H1 (cell line): ENCODE measurements around the gene CLUH. TPM values are rescaled to one million over a fixed set of nuclear protein-coding genes. Genes with fewer than 3 reads are reported as not detected.
A peak's percentile ranks its signal among the peaks of the same experiment; 100 is the strongest.

ENCODE experiments used
- CTCF ChIA-PET: fragments of 300-600 bp; sonication (Branson Sonifier 250); formaldehyde crosslinking; loops from one replicate; lab custom pipeline; 2021; ENCODE audit not compliant: partially characterized antibody; lab: Charles Lee
- POLR2A ChIA-PET: fragments of 300-600 bp; sonication (Branson Sonifier 250); formaldehyde crosslinking; loops from one replicate; lab custom pipeline; 2021; ENCODE audit warnings: inconsistent platforms; ENCODE audit not compliant: partially characterized antibody; lab: Charles Lee
- DNase-seq, 2 experiments: peaks; one replicate each; pipeline versions ENCODE4 v3.0.0 to v3.0.0-alpha.2; 2010 to 2022; ENCODE audit warnings: low spot score in 2 of 2, low read depth in 1 of 2, mixed read lengths in 1 of 2
- FAIRE-seq: peaks from 2 replicates; lab custom pipeline; 2011; peaks lifted over from hg19 to GRCh38; lab: Jason Lieb, UNC
- H2AFZ ChIP-seq: 2 replicates; pipeline ENCODE4 v1.8.1; 2012; ENCODE audit warnings: low read length, inconsistent platforms
- H2AK5ac ChIP-seq: 2 replicates; pipeline ENCODE4 v1.6.1; 2013; ENCODE audit warnings: low read depth, low read length
- H2BK120ac ChIP-seq: replicated peaks from 2 replicates; pipeline ENCODE3; 2013; ENCODE audit warnings: low read depth, low read length, inconsistent platforms
- H2BK12ac ChIP-seq: 2 replicates; pipeline ENCODE4 v1.6.1; 2013; ENCODE audit warnings: low read depth, low read length
- H2BK15ac ChIP-seq: 2 replicates; pipeline ENCODE4 v1.6.1; 2013; ENCODE audit warnings: low read length
- H2BK20ac ChIP-seq: 2 replicates; pipeline ENCODE4 v1.6.1; 2013; ENCODE audit warnings: low read length
- H2BK5ac ChIP-seq: 2 replicates; pipeline ENCODE4 v1.6.1; 2013; ENCODE audit warnings: low read depth, low read length
- H3K14ac ChIP-seq: 2 replicates; pipeline ENCODE4 v1.6.1; 2013; ENCODE audit warnings: inconsistent platforms; ENCODE audit not compliant: insufficient read length
- H3K18ac ChIP-seq: 2 replicates; pipeline ENCODE4 v1.6.1; 2013; ENCODE audit warnings: low read length; ENCODE audit errors: extremely low read depth
- H3K23ac ChIP-seq: 2 replicates; pipeline ENCODE4 v1.6.1; 2013; ENCODE audit warnings: inconsistent platforms; ENCODE audit not compliant: insufficient read length
- H3K23me2 ChIP-seq: 2 replicates; pipeline ENCODE4 v1.6.1; 2013; ENCODE audit warnings: low read depth, low read length
- H3K27ac ChIP-seq: 2 replicates; pipeline ENCODE4 v1.6.1; 2011; ENCODE audit warnings: low read depth, low read length, inconsistent platforms
- H3K27me3 ChIP-seq, 4 experiments: replicated peaks in 1 of 4; 1 replicate in 1 of 4; 2 replicates in 3 of 4; pipeline versions ENCODE4 v1.6.1 to v1.8.1; 2011 to 2013; ENCODE audit warnings: low read length in 3 of 4, mild to moderate bottlenecking in 3 of 4, inconsistent platforms in 2 of 4, mixed read lengths in 2 of 4, moderate library complexity in 1 of 4; ENCODE audit not compliant: control insufficient read depth in 3 of 4, insufficient read depth in 3 of 4; ENCODE audit errors: extremely low read depth in 1 of 4
- H3K36me3 ChIP-seq, 4 experiments: 2 replicates each; pipeline versions ENCODE4 v1.6.1 to v1.8.1; 2011 to 2013; ENCODE audit warnings: mild to moderate bottlenecking in 4 of 4, low read length in 3 of 4, moderate library complexity in 2 of 4, control low read depth in 1 of 4, inconsistent platforms in 1 of 4; ENCODE audit not compliant: insufficient read depth in 4 of 4, control insufficient read depth in 2 of 4
- H3K4ac ChIP-seq: replicated peaks from 2 replicates; pipeline ENCODE3; 2013; ENCODE audit warnings: low read length, low read depth, mixed read lengths, inconsistent platforms; ENCODE audit not compliant: insufficient read length
- H3K4me1 ChIP-seq, 4 experiments: replicated peaks in 1 of 4; 1 replicate in 1 of 4; 2 replicates in 3 of 4; pipeline versions ENCODE4 v1.6.1 to v1.8.1; 2011 to 2013; ENCODE audit warnings: low read length in 3 of 4, inconsistent platforms in 2 of 4, mixed read lengths in 1 of 4; ENCODE audit not compliant: insufficient read depth in 4 of 4, control insufficient read depth in 3 of 4
- H3K4me2 ChIP-seq, 2 experiments: 2 replicates each; pipeline versions ENCODE4 v1.6.1 to v1.8.1; 2011 to 2013; ENCODE audit warnings: low read depth in 2 of 2, low read length in 2 of 2, control low read depth in 1 of 2, inconsistent platforms in 1 of 2, mild to moderate bottlenecking in 1 of 2; ENCODE audit not compliant: insufficient read depth in 1 of 2
- H3K4me3 ChIP-seq, 4 experiments: fragments of 200-600, 300-600 bp in 1 of 4; sonication (generic), shearing (Covaris generic), sonication (Bioruptor Twin) in 1 of 4; 2 replicates each; pipeline versions ENCODE4 v1.5.1 to v1.8.1; 2011 to 2016; ENCODE audit warnings: low read length in 4 of 4, low read depth in 3 of 4, control low read depth in 2 of 4, inconsistent platforms in 2 of 4, mild to moderate bottlenecking in 2 of 4, mixed read lengths in 1 of 4, moderate library complexity in 1 of 4; ENCODE audit not compliant: insufficient read depth in 2 of 4; ENCODE audit errors: extremely low read depth in 1 of 4
- H3K56ac ChIP-seq: replicated peaks from 2 replicates; pipeline ENCODE3; 2013; ENCODE audit warnings: low read depth, mild to moderate bottlenecking, mixed read lengths, low read length, inconsistent platforms; ENCODE audit not compliant: insufficient read length
- H3K79me1 ChIP-seq: 2 replicates; pipeline ENCODE4 v1.6.1; 2013; ENCODE audit warnings: low read depth, low read length, control low read depth
- H3K79me2 ChIP-seq, 2 experiments: 2 replicates each; pipeline versions ENCODE4 v1.6.1 to v1.8.1; 2012 to 2013; ENCODE audit warnings: low read length in 2 of 2, mild to moderate bottlenecking in 2 of 2, inconsistent platforms in 1 of 2; ENCODE audit not compliant: insufficient read depth in 2 of 2, control insufficient read depth in 1 of 2
- H3K9ac ChIP-seq, 4 experiments: replicated peaks in 1 of 4; 1 replicate in 1 of 4; 2 replicates in 3 of 4; pipeline versions ENCODE4 v1.6.1 to v1.8.1; 2011 to 2013; ENCODE audit warnings: low read depth in 3 of 4, low read length in 3 of 4, control low read depth in 2 of 4, mild to moderate bottlenecking in 2 of 4, moderate library complexity in 2 of 4, inconsistent platforms in 1 of 4; ENCODE audit errors: extremely low read depth in 1 of 4
- H3K9me3 ChIP-seq, 2 experiments: 2 replicates each; pipeline versions ENCODE4 v1.6.1 to v1.8.1; 2012 to 2013; ENCODE audit warnings: mild to moderate bottlenecking in 2 of 2, moderate library complexity in 2 of 2, control low read depth in 1 of 2, inconsistent platforms in 1 of 2, low read depth in 1 of 2, low read length in 1 of 2, mixed read lengths in 1 of 2; ENCODE audit not compliant: insufficient read depth in 2 of 2
- H4K20me1 ChIP-seq, 2 experiments: replicated peaks in 1 of 2; 2 replicates each; pipeline versions ENCODE3 to v1.8.1; 2011 to 2013; ENCODE audit warnings: inconsistent platforms in 2 of 2, low read length in 2 of 2, mild to moderate bottlenecking in 1 of 2; ENCODE audit not compliant: insufficient read depth in 2 of 2, control insufficient read depth in 1 of 2
- H4K5ac ChIP-seq: 2 replicates; pipeline ENCODE4 v1.6.1; 2013; ENCODE audit warnings: low read length, low read depth, mixed read lengths, inconsistent platforms; ENCODE audit not compliant: insufficient read length
- H4K8ac ChIP-seq: 2 replicates; pipeline ENCODE4 v1.8.0; 2013; ENCODE audit warnings: mild to moderate bottlenecking, moderate library complexity, low read length, inconsistent platforms; ENCODE audit not compliant: insufficient read depth; ENCODE audit errors: extremely low read depth
- H4K91ac ChIP-seq: replicated peaks from 2 replicates; pipeline ENCODE3; 2013; ENCODE audit warnings: low read length, mixed read lengths, inconsistent platforms; ENCODE audit not compliant: insufficient read length
- ASH2L ChIP-seq: fragments of 200-600, 300-600 bp; sonication (generic); IDR thresholded peaks from one replicate; pipeline ENCODE4 v1.7.1; 2017; ENCODE audit warnings: low read length
- CEBPB ChIP-seq: IDR thresholded peaks from 2 replicates; pipeline ENCODE4 v1.6.1; 2012; ENCODE audit warnings: low read depth, low read length
- FOSL1 ChIP-seq: IDR thresholded peaks from 2 replicates; pipeline ENCODE4 v1.6.1; 2011; ENCODE audit warnings: mild to moderate bottlenecking, low read depth, low read length, moderate library complexity; ENCODE audit not compliant: insufficient read depth
- KDM1A ChIP-seq: fragments of 200-600, 300-600 bp; sonication (generic); IDR thresholded peaks from 2 replicates; pipeline ENCODE4 v1.7.1; 2016; ENCODE audit warnings: mild to moderate bottlenecking, low read length, borderline replicate concordance
- SIRT6 ChIP-seq: IDR thresholded peaks from one replicate; pipeline ENCODE4 v1.7.1; 2012; ENCODE audit warnings: low read length, inconsistent platforms
- SP2 ChIP-seq: IDR thresholded peaks from 2 replicates; pipeline ENCODE4 v1.6.1; 2012; ENCODE audit warnings: mild to moderate bottlenecking, low read length, inconsistent platforms
- SP4 ChIP-seq: IDR thresholded peaks from 2 replicates; pipeline ENCODE4 v1.6.1; 2012; ENCODE audit warnings: low read length, inconsistent platforms
- SUZ12 ChIP-seq: fragments of 200-600 bp; sonication (generic); IDR thresholded peaks from 2 replicates; pipeline ENCODE4 v1.6.1; 2012; ENCODE audit warnings: mild to moderate bottlenecking, inconsistent platforms, low read length, moderate library complexity, mixed read lengths
- TAF1 ChIP-seq: IDR thresholded peaks from 2 replicates; pipeline ENCODE4 v1.6.1; 2011; ENCODE audit warnings: mild to moderate bottlenecking, low read depth, low read length
- WGBS, 2 experiments: shearing (Covaris generic) in 1 of 2; methylation state at CpG; one replicate each; pipeline versions ENCODE4 v1.1.6 to v1.1.7; 2013 to 2015; ENCODE audit warnings: low lambda C conversion rate in 2 of 2, mixed read lengths in 2 of 2, inconsistent platforms in 1 of 2, low coverage in 1 of 2, missing lambda C conversion rate in 1 of 2; ENCODE audit not compliant: insufficient replicate concordance in 2 of 2, insufficient coverage in 1 of 2, insufficient read length in 1 of 2; ENCODE audit errors: extremely low coverage in 1 of 2, missing lambda C conversion rate in 1 of 2; 5-methylcytosine and 5-hydroxymethylcytosine counted together
- polyA plus RNA-seq, 7 experiments: library from polyadenylated mRNA; depleted of rRNA in 3 of 7; stranded (reverse) in 5 of 7; unstranded in 2 of 7; fragments of >200 nt in 5 of 7; fragments of 200-250 nt in 2 of 7; gene quantifications; 1 replicate in 5 of 7; 2 replicates in 1 of 7; 4 replicates in 1 of 7; pipeline versions ENCODE4 v1.2.1 to v1.2.3, GENCODE V29; 2011 to 2013; ENCODE audit warnings: missing spikeins in 2 of 7, mixed read lengths in 2 of 7
- total RNA-seq: library from RNA; stranded (reverse); fragmentation: NEBNext Ultra II Directional; extraction: Animal tissue kit (Norgen Biotek cat#: 25700); gene quantifications from 2 replicates; pipeline ENCODE4 v1.2.1, GENCODE V29; 2021
- TF ChIP-seq, protein P1 (sequence below): IDR thresholded peaks from 2 replicates; pipeline ENCODE4 v1.6.1; 2011; ENCODE audit warnings: low read depth, mild to moderate bottlenecking, low read length; ENCODE audit not compliant: insufficient read depth
- TF ChIP-seq, protein P2 (sequence below), 3 experiments: IDR thresholded peaks; 1 replicate in 2 of 3; 2 replicates in 1 of 3; pipeline versions ENCODE4 v1.5.1 to v1.6.1; 2011; ENCODE audit warnings: low read length in 3 of 3, mild to moderate bottlenecking in 3 of 3, inconsistent platforms in 2 of 3, low read depth in 1 of 3, moderate library complexity in 1 of 3; ENCODE audit not compliant: insufficient read depth in 1 of 3; ENCODE audit errors: control extremely low read depth in 1 of 3

Gene CLUH
- total and polyA plus RNA-seq, 2 of the 8 experiments (the other 6 are each of a cell fraction or from before 2014, with no cell fraction given) = 33.6 to 98.6 TPM

DNA sequence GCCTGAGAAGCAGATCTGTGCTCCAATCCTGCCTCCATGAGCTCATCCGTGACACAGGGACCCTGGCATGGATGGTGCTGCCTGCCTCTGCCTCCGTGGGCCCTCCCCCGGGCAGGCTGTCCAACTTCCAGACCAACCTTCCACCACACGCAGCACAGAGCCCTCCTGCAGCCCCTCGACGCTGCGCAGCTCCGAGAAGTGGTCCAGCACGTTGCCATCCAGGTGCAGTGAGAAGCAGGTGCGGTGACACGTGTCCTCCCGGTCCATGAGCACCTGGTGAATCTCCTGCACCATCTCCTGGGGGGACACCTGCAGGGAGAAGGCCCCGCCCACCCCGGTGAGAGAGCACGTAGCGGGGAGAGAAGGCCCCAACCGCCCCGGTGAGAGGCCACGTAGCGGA, 8.4 kb downstream of the CLUH start:
- no peak overlapping the region for H3K4me2 ChIP-seq
- FAIRE-seq (no peak), DNase-seq (no peak)
- no peak overlapping the region; the same call in 1 of the 2 replicates for H4K8ac ChIP-seq
- H3K27ac ChIP-seq = no peak overlapping the region
- H4K91ac ChIP-seq = no peak overlapping the region
- H2BK12ac ChIP-seq = no peak overlapping the region
- peaks cover 0 to 32% of the 10 kb centered on the region in 2 experiments; a peak in 3 of 4 replicates for H3K79me2 ChIP-seq
- peaks cover 0 to 8% (median 5%) of the 10 kb centered on the region in 4 experiments; a peak in 5 of 7 replicates for H3K4me1 ChIP-seq
- H3K4ac ChIP-seq = no peak overlapping the region
- peaks cover 0 to 21% (median 15%) of the 10 kb centered on the region in 4 experiments; a peak in 7 of 8 replicates for H3K36me3 ChIP-seq
- no peaks in the 10 kb centered on the region for H3K27me3 ChIP-seq
- no peaks in the 10 kb centered on the region for H3K9me3 ChIP-seq
- H2BK20ac ChIP-seq = no peak overlapping the region
- H2AFZ ChIP-seq = no peak overlapping the region
- no peaks in the 10 kb centered on the region for H3K23me2 ChIP-seq
- no peak overlapping the region for H3K4me3 ChIP-seq
- H3K79me1 ChIP-seq = peaks cover 7% of the 10 kb centered on the region
- H4K20me1 ChIP-seq = peaks cover 3 to 32% of the 10 kb centered on the region in 2 experiments
- no peak overlapping the region for H3K56ac ChIP-seq
- no peak overlapping the region for H3K23ac ChIP-seq
- no peak overlapping the region for H4K5ac ChIP-seq
- H3K14ac ChIP-seq = no peak overlapping the region
- WGBS, 2 experiments = 88% methylated on average over 20 of the region's 20 CpGs; no CpG with 5 or more reads in 1 of the 2 experiments
- no peak overlapping the region for H2BK120ac ChIP-seq
- CTCF ChIA-PET = interaction anchor here (0.7 to 1.5 kb wide), 5 partner anchors 22 to 185 kb away, joined by 3 read pairs; no protein-coding TSS in a partner anchor
- 0 out of 2 replicates have a peak overlapping the region, but pooled peaks have one; percentile 66 for H2BK5ac ChIP-seq
- POLR2A ChIA-PET = interaction anchor here (0.9 to 1.5 kb wide), 5 partner anchors 13 to 22 kb away, joined by 3 to 6 read pairs (median 3); no protein-coding TSS in a partner anchor
- no peak overlapping the region for H2BK15ac ChIP-seq
- no peak overlapping the region for H3K18ac ChIP-seq
- H3K9ac ChIP-seq = no peak overlapping the region
- H2AK5ac ChIP-seq = no peak overlapping the region
- TF ChIP-seq SP2 (no peak), SP4 (no peak), CEBPB (no peak), SUZ12 (no peak), TAF1 (no peak), ASH2L (no peak), FOSL1 (no peak), KDM1A (no peak), SIRT6 (no peak)
- TF ChIP-seq, protein P1, sequence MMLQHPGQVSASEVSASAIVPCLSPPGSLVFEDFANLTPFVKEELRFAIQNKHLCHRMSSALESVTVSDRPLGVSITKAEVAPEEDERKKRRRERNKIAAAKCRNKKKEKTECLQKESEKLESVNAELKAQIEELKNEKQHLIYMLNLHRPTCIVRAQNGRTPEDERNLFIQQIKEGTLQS = no peak
- TF ChIP-seq, protein P2, sequence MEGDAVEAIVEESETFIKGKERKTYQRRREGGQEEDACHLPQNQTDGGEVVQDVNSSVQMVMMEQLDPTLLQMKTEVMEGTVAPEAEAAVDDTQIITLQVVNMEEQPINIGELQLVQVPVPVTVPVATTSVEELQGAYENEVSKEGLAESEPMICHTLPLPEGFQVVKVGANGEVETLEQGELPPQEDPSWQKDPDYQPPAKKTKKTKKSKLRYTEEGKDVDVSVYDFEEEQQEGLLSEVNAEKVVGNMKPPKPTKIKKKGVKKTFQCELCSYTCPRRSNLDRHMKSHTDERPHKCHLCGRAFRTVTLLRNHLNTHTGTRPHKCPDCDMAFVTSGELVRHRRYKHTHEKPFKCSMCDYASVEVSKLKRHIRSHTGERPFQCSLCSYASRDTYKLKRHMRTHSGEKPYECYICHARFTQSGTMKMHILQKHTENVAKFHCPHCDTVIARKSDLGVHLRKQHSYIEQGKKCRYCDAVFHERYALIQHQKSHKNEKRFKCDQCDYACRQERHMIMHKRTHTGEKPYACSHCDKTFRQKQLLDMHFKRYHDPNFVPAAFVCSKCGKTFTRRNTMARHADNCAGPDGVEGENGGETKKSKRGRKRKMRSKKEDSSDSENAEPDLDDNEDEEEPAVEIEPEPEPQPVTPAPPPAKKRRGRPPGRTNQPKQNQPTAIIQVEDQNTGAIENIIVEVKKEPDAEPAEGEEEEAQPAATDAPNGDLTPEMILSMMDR (IDR thresholded peaks at IDR 0.05; ENCODE audit: control extremely low read depth in 1 of 3, insufficient read depth in 1 of 3, low read depth in 1 of 3, low read length in 3 of 3) = no peak
